MM.1S (cell line): ENCODE results near the gene DSCAM.

Experiments
- DNase-seq: peaks from one replicate; pipeline ENCODE4 v3.0.0-alpha.2; 2015
- H2AFZ ChIP-seq: fragments of 300-600 bp; sonication (generic); 2 replicates; pipeline ENCODE4 v1.6.0; 2016; ENCODE audit warnings: antibody characterized with exemption, low read length
- H3F3A ChIP-seq: fragments of 300-600 bp; sonication (generic); 2 replicates; pipeline ENCODE4 v1.6.1; 2016; ENCODE audit warnings: mild to moderate bottlenecking, antibody characterized with exemption, low read length, moderate library complexity, mixed read lengths; ENCODE audit not compliant: insufficient read depth
- H3K27ac ChIP-seq: fragments of 300-600 bp; sonication (generic); 2 replicates; pipeline ENCODE4 v1.5.1; 2016; ENCODE audit warnings: mild to moderate bottlenecking, low read length
- H3K27me3 ChIP-seq: fragments of 300-600 bp; sonication (generic); replicated peaks from 2 replicates; pipeline ENCODE4 v1.6.0; 2016; ENCODE audit warnings: low read length; ENCODE audit not compliant: insufficient read depth
- H3K36me3 ChIP-seq: fragments of 300-600 bp; sonication (generic); replicated peaks from 2 replicates; pipeline ENCODE4 v1.6.1; 2016; ENCODE audit warnings: mild to moderate bottlenecking, low read length, mixed read lengths; ENCODE audit not compliant: insufficient read depth
- H3K4me1 ChIP-seq: fragments of 300-600 bp; sonication (generic); 2 replicates; pipeline ENCODE4 v1.6.1; 2016; ENCODE audit warnings: low read length, mixed read lengths
- H3K4me2 ChIP-seq: fragments of 300-600 bp; sonication (generic); 2 replicates; pipeline ENCODE4 v1.6.0; 2016; ENCODE audit warnings: low read depth, low read length
- H3K4me3 ChIP-seq: fragments of 300-600 bp; sonication (generic); 2 replicates; pipeline ENCODE4 v1.5.1; 2016; ENCODE audit warnings: low read length, mixed read lengths
- H3K79me2 ChIP-seq: fragments of 300-600 bp; sonication (generic); 2 replicates; pipeline ENCODE4 v1.6.1; 2016; ENCODE audit warnings: mixed run types, low read length, mixed read lengths
- H3K9ac ChIP-seq: fragments of 300-600 bp; sonication (generic); 2 replicates; pipeline ENCODE4 v1.6.1; 2016; ENCODE audit warnings: low read length, mixed read lengths
- H3K9me2 ChIP-seq: fragments of 300-600 bp; sonication (generic); replicated peaks from 2 replicates; pipeline ENCODE4 v1.6.1; 2016; ENCODE audit warnings: mild to moderate bottlenecking, low read length, mixed read lengths; ENCODE audit not compliant: insufficient read depth
- H3K9me3 ChIP-seq: fragments of 300-600 bp; sonication (generic); replicated peaks from 2 replicates; pipeline ENCODE4 v1.6.1; 2016; ENCODE audit warnings: mild to moderate bottlenecking, low read length, mixed read lengths; ENCODE audit not compliant: insufficient read depth
- H4K20me1 ChIP-seq: fragments of 300-600 bp; sonication (generic); 2 replicates; pipeline ENCODE4 v1.6.1; 2016; ENCODE audit warnings: mild to moderate bottlenecking, low read length, moderate library complexity, mixed read lengths; ENCODE audit not compliant: insufficient read depth
- CTCF ChIP-seq: fragments of 300-600 bp; sonication (generic); IDR thresholded peaks from 2 replicates; pipeline ENCODE4 v1.5.1; 2016; ENCODE audit warnings: antibody characterized with exemption, low read length, mixed read lengths
- EZH2 ChIP-seq: fragments of 300-600 bp; sonication (generic); optimal IDR thresholded peaks from 2 replicates; pipeline ENCODE3; 2017; ENCODE audit warnings: low read depth, mild to moderate bottlenecking, antibody characterized with exemption, low read length, mixed read lengths
- EZH2phosphoT487 ChIP-seq: fragments of 300-600 bp; sonication (generic); IDR thresholded peaks from 2 replicates; pipeline ENCODE4 v1.6.1; 2018; ENCODE audit warnings: antibody characterized with exemption, low read length

DSCAM gene

GRCh38 chr21:40882192-40882915 lies 35.4 kb upstream of the DSCAM start:
- H4K20me1 ChIP-seq, result no peaks in the 10 kb centered on the region
- no peak for TF ChIP-seq CTCF
- TF ChIP-seq EZH2, result no peak
- no peak for TF ChIP-seq EZH2phosphoT487
- H3K36me3 ChIP-seq, result no peaks in the 10 kb centered on the region
- no peak overlapping the region for H3K4me3 ChIP-seq
- no peaks in the 10 kb centered on the region for H3K9me2 ChIP-seq
- H2AFZ ChIP-seq, result no peak overlapping the region
- no peaks in the 10 kb centered on the region for H3F3A ChIP-seq
- H3K4me2 ChIP-seq, result no peak overlapping the region
- H3K27ac ChIP-seq, result no peak overlapping the region
- no peaks in the 10 kb centered on the region for H3K4me1 ChIP-seq
- H3K9ac ChIP-seq, result no peak overlapping the region
- no peaks in the 10 kb centered on the region for H3K79me2 ChIP-seq
- H3K9me3 ChIP-seq, result no peaks in the 10 kb centered on the region
- DNase-seq, result no peak
- H3K27me3 ChIP-seq, result no peaks in the 10 kb centered on the region

GRCh38 chr21:40881767-40882166 lies 34.8 kb upstream of the DSCAM start:
- Histone ChIP-seq H3K9ac (no peak overlapping the region), H2AFZ (no peak overlapping the region), H3K4me1 (no peaks in the 10 kb centered on the region), H3K4me3 (no peak overlapping the region), H3K27me3 (no peaks in the 10 kb centered on the region), H3K36me3 (no peaks in the 10 kb centered on the region), H3K9me3 (no peaks in the 10 kb centered on the region), H3K4me2 (no peak overlapping the region), H3K27ac (no peak overlapping the region), H3F3A (no peaks in the 10 kb centered on the region), H3K9me2 (no peaks in the 10 kb centered on the region), H4K20me1 (no peaks in the 10 kb centered on the region), H3K79me2 (no peaks in the 10 kb centered on the region)
- no peak for TF ChIP-seq CTCF
- TF ChIP-seq EZH2phosphoT487, result no peak
- TF ChIP-seq EZH2, result no peak
- DNase-seq, result no peak

DNA sequence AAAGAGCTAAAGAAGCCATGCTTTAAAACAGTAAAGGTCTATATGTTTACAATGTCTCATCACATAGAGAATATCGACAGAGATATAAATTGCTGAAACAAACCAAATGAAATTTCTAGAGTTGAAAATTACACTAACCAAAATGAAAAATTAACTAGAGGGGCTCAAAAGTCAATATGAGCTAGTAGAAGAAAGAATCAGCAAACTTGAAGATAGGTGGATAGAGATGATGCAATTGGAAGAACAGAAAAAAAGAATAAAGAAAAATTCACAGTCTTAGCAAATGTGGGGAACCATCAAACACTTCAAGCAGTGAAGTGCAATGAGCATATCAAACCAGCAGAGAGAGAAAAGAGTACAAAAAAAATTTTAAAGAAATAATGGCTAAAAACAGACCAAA lies 24.1 kb upstream of the DSCAM start:
- Histone ChIP-seq H3K27ac (no peak overlapping the region), H3K9ac (no peak overlapping the region), H3K9me3 (no peaks in the 10 kb centered on the region), H3K4me3 (no peak overlapping the region), H4K20me1 (no peaks in the 10 kb centered on the region), H3K4me1 (no peaks in the 10 kb centered on the region), H3F3A (no peaks in the 10 kb centered on the region), H3K9me2 (no peaks in the 10 kb centered on the region), H2AFZ (no peak overlapping the region), H3K79me2 (no peaks in the 10 kb centered on the region), H3K4me2 (no peak overlapping the region), H3K27me3 (no peaks in the 10 kb centered on the region), H3K36me3 (no peaks in the 10 kb centered on the region)
- no peak for DNase-seq
- no peak for TF ChIP-seq CTCF
- TF ChIP-seq EZH2phosphoT487, result no peak
